ENCODE measurements around the gene TUBGCP3. TPM values are rescaled to one million over a fixed set of nuclear protein-coding genes. Genes with fewer than 3 reads are reported as not detected.
A peak's percentile ranks its signal among the peaks of the same experiment; 100 is the strongest.

Gene TUBGCP3
- total and polyA plus RNA-seq, 4 donors, result 3.6 to 45.9 (median 27.4) TPM

GRCh38 chr13:112619730-112620631 is 32.0 kb upstream of the TUBGCP3 start:
- DNase-seq (no peak), ATAC-seq (ENCODE audit: low FRiP score) (no peak)
- Histone ChIP-seq H3K27ac (ENCODE audit: low read depth in 1 of 2, low read length in 2 of 2) (no peak overlapping the region), H3K4me3 (ENCODE audit: low read length in 2 of 2) (no peak overlapping the region), H3K36me3 (ENCODE audit: control insufficient read depth in 1 of 2, insufficient read depth in 2 of 2, low read length in 1 of 2) (no peaks in the 10 kb centered on the region), H3K4me1 (ENCODE audit: control insufficient read depth in 1 of 2, insufficient read depth in 2 of 2, low read length in 2 of 2) (no peaks in the 10 kb centered on the region), H3K9me3 (ENCODE audit: control insufficient read depth, low read length) (no peaks in the 10 kb centered on the region), H3K27me3 (ENCODE audit: control insufficient read depth in 1 of 2, insufficient read depth in 2 of 2, low read length in 1 of 2) (no peaks in the 10 kb centered on the region)
- intact Hi-C loops (cut with DNase I), result no loop called here
- 53 to 59% methylated on average over 24 of the region's 24 CpGs for WGBS, 2 donors

GRCh38 chr13:112618501-112618900 is 30.5 kb upstream of the TUBGCP3 start:
- H3K36me3 ChIP-seq (ENCODE audit: control insufficient read depth in 1 of 2, insufficient read depth in 2 of 2, low read length in 1 of 2), result no peaks in the 10 kb centered on the region
- H3K27me3 ChIP-seq (ENCODE audit: control insufficient read depth in 1 of 2, insufficient read depth in 2 of 2, low read length in 1 of 2), result no peaks in the 10 kb centered on the region
- no peak overlapping the region for H3K4me3 ChIP-seq (ENCODE audit: low read length in 2 of 2)
- H3K9me3 ChIP-seq (ENCODE audit: control insufficient read depth, low read length), result no peaks in the 10 kb centered on the region
- ATAC-seq (ENCODE audit: low FRiP score) (no peak), DNase-seq (no peak)
- no peaks in the 10 kb centered on the region for H3K4me1 ChIP-seq (ENCODE audit: control insufficient read depth in 1 of 2, insufficient read depth in 2 of 2, low read length in 2 of 2)
- 87 to 94% methylated on average over 12 of the region's 12 CpGs for WGBS, 2 donors
- no peak overlapping the region for H3K27ac ChIP-seq (ENCODE audit: low read depth in 1 of 2, low read length in 2 of 2)
- intact Hi-C loops (cut with DNase I), result no loop called here

GRCh38 chr13:112617754-112618375 is 29.9 kb upstream of the TUBGCP3 start:
- H3K27me3 ChIP-seq (ENCODE audit: control insufficient read depth in 1 of 2, insufficient read depth in 2 of 2, low read length in 1 of 2), result no peaks in the 10 kb centered on the region
- no peaks in the 10 kb centered on the region for H3K36me3 ChIP-seq (ENCODE audit: control insufficient read depth in 1 of 2, insufficient read depth in 2 of 2, low read length in 1 of 2)
- WGBS, 2 donors, result 86 to 87% methylated on average over 18 of the region's 18 CpGs
- intact Hi-C loops (cut with DNase I), result no loop called here
- H3K27ac ChIP-seq (ENCODE audit: low read depth in 1 of 2, low read length in 2 of 2), result no peak overlapping the region
- H3K4me3 ChIP-seq (ENCODE audit: low read length in 2 of 2), result no peak overlapping the region
- DNase-seq (no peak), ATAC-seq (ENCODE audit: low FRiP score) (no peak)
- no peaks in the 10 kb centered on the region for H3K9me3 ChIP-seq (ENCODE audit: control insufficient read depth, low read length)
- H3K4me1 ChIP-seq (ENCODE audit: control insufficient read depth in 1 of 2, insufficient read depth in 2 of 2, low read length in 2 of 2), result no peaks in the 10 kb centered on the region

GRCh38 chr13:112616586-112617362 is 28.8 kb upstream of the TUBGCP3 start:
- H3K27ac ChIP-seq (ENCODE audit: low read depth in 1 of 2, low read length in 2 of 2), result no peak overlapping the region
- H3K4me1 ChIP-seq (ENCODE audit: control insufficient read depth in 1 of 2, insufficient read depth in 2 of 2, low read length in 2 of 2), result no peaks in the 10 kb centered on the region
- intact Hi-C loops (cut with DNase I), result no loop called here
- no peak overlapping the region for H3K4me3 ChIP-seq (ENCODE audit: low read length in 2 of 2)
- no peaks in the 10 kb centered on the region for H3K27me3 ChIP-seq (ENCODE audit: control insufficient read depth in 1 of 2, insufficient read depth in 2 of 2, low read length in 1 of 2)
- WGBS, 2 donors, result 58 to 60% methylated on average over 13 of the region's 13 CpGs
- H3K36me3 ChIP-seq (ENCODE audit: control insufficient read depth in 1 of 2, insufficient read depth in 2 of 2, low read length in 1 of 2), result no peaks in the 10 kb centered on the region
- ATAC-seq (ENCODE audit: low FRiP score) (no peak), DNase-seq (no peak)
- H3K9me3 ChIP-seq (ENCODE audit: control insufficient read depth, low read length), result no peaks in the 10 kb centered on the region

GRCh38 chr13:112615391-112615790 is 27.4 kb upstream of the TUBGCP3 start:
- DNase-seq (no peak), ATAC-seq (ENCODE audit: low FRiP score) (no peak)
- Histone ChIP-seq H3K4me3 (ENCODE audit: low read length in 2 of 2) (no peak overlapping the region), H3K9me3 (ENCODE audit: control insufficient read depth, low read length) (no peaks in the 10 kb centered on the region), H3K4me1 (ENCODE audit: control insufficient read depth in 1 of 2, insufficient read depth in 2 of 2, low read length in 2 of 2) (no peaks in the 10 kb centered on the region), H3K27me3 (ENCODE audit: control insufficient read depth in 1 of 2, insufficient read depth in 2 of 2, low read length in 1 of 2) (no peaks in the 10 kb centered on the region), H3K36me3 (ENCODE audit: control insufficient read depth in 1 of 2, insufficient read depth in 2 of 2, low read length in 1 of 2) (no peaks in the 10 kb centered on the region), H3K27ac (ENCODE audit: low read depth in 1 of 2, low read length in 2 of 2) (no peak overlapping the region)
- 86 to 88% methylated on average over 8 of the region's 8 CpGs for WGBS, 2 donors
- intact Hi-C loops (cut with DNase I), result no loop called here

GRCh38 chr13:112614835-112615234 is 26.9 kb upstream of the TUBGCP3 start:
- Histone ChIP-seq H3K36me3 (ENCODE audit: control insufficient read depth in 1 of 2, insufficient read depth in 2 of 2, low read length in 1 of 2) (no peaks in the 10 kb centered on the region), H3K4me3 (ENCODE audit: low read length in 2 of 2) (no peak overlapping the region), H3K27me3 (ENCODE audit: control insufficient read depth in 1 of 2, insufficient read depth in 2 of 2, low read length in 1 of 2) (no peaks in the 10 kb centered on the region), H3K4me1 (ENCODE audit: control insufficient read depth in 1 of 2, insufficient read depth in 2 of 2, low read length in 2 of 2) (no peaks in the 10 kb centered on the region), H3K27ac (ENCODE audit: low read depth in 1 of 2, low read length in 2 of 2) (no peak overlapping the region), H3K9me3 (ENCODE audit: control insufficient read depth, low read length) (no peaks in the 10 kb centered on the region)
- no peak for ATAC-seq (ENCODE audit: low FRiP score)
- WGBS, 2 donors, result 87 to 92% methylated on average over 7 of the region's 7 CpGs
- intact Hi-C loops (cut with DNase I), result no loop called here
- no peak for DNase-seq

GRCh38 chr13:112608212-112608611 is 20.3 kb upstream of the TUBGCP3 start:
- DNase-seq (no peak), ATAC-seq (ENCODE audit: low FRiP score) (no peak)
- H3K9me3 ChIP-seq (ENCODE audit: control insufficient read depth, low read length), result no peaks in the 10 kb centered on the region
- WGBS, 2 donors, result 73 to 89% methylated on average over 2 of the region's 2 CpGs
- no peak overlapping the region for H3K4me3 ChIP-seq (ENCODE audit: low read length in 2 of 2)
- no peak overlapping the region for H3K27ac ChIP-seq (ENCODE audit: low read depth in 1 of 2, low read length in 2 of 2)
- H3K27me3 ChIP-seq (ENCODE audit: control insufficient read depth in 1 of 2, insufficient read depth in 2 of 2, low read length in 1 of 2), result no peaks in the 10 kb centered on the region
- no peaks in the 10 kb centered on the region for H3K4me1 ChIP-seq (ENCODE audit: control insufficient read depth in 1 of 2, insufficient read depth in 2 of 2, low read length in 2 of 2)
- intact Hi-C loops (cut with DNase I), result loop anchor here in 1 of 2 donors (10.0 kb wide), 1 partner anchor 1133 kb away; no protein-coding TSS in a partner anchor
- no peaks in the 10 kb centered on the region for H3K36me3 ChIP-seq (ENCODE audit: control insufficient read depth in 1 of 2, insufficient read depth in 2 of 2, low read length in 1 of 2)

GRCh38 chr13:112606109-112607001 is 18.4 kb upstream of the TUBGCP3 start:
- Histone ChIP-seq H3K4me3 (ENCODE audit: low read length in 2 of 2) (peak overlapping the region; percentile 22 to 44), H3K4me1 (ENCODE audit: control insufficient read depth in 1 of 2, insufficient read depth in 2 of 2, low read length in 2 of 2) (no peaks in the 10 kb centered on the region), H3K36me3 (ENCODE audit: control insufficient read depth in 1 of 2, insufficient read depth in 2 of 2, low read length in 1 of 2) (no peaks in the 10 kb centered on the region), H3K27me3 (ENCODE audit: control insufficient read depth in 1 of 2, insufficient read depth in 2 of 2, low read length in 1 of 2) (no peaks in the 10 kb centered on the region), H3K27ac (ENCODE audit: low read depth in 1 of 2, low read length in 2 of 2) (peak overlapping the region in 1 of 2 donors; percentile 4), H3K9me3 (ENCODE audit: control insufficient read depth, low read length) (no peaks in the 10 kb centered on the region)
- DNase-seq (peak; percentile 96 to 98), ATAC-seq (ENCODE audit: low FRiP score) (peak; percentile 100)
- 1 to 2% methylated on average over 45 of the region's 45 CpGs for WGBS, 2 donors
- intact Hi-C loops (cut with DNase I), result loop anchor here (2.0 to 10.0 kb wide), 2 partner anchors 1132 kb away; no protein-coding TSS in a partner anchor

Data from aorta (tissue), 5 donors.